Stimulated activated naive CD8-positive, alpha-beta T cell treated with anti-CD3 and anti-CD28 coated beads, Interleukin-15, Interleukin-2, amounts not matched to agents 100 ng/mL and 50 ng/mL, for 24 hours (primary cell): Measurements from ENCODE around the gene CDH23.

ENCODE experiments used
- H3K27ac Mint-ChIP-seq: one replicate; pipeline ENCODE4 v1.8.0; 2021; ENCODE audit warnings: mild to moderate bottlenecking, mixed read lengths
- H3K27me3 Mint-ChIP-seq: one replicate; pipeline ENCODE4 v1.8.0; 2021; ENCODE audit warnings: mixed read lengths
- H3K36me3 Mint-ChIP-seq: one replicate; pipeline ENCODE4 v1.8.0; 2021; ENCODE audit warnings: low read depth, mixed read lengths
- H3K4me1 Mint-ChIP-seq: one replicate; pipeline ENCODE4 v1.8.0; 2021; ENCODE audit warnings: low read depth, mixed read lengths
- H3K4me3 Mint-ChIP-seq: one replicate; pipeline ENCODE4 v1.8.0; 2021; ENCODE audit warnings: mild to moderate bottlenecking, mixed read lengths
- H3K9me3 Mint-ChIP-seq: one replicate; pipeline ENCODE4 v1.8.0; 2021; ENCODE audit warnings: mixed read lengths

CDH23 gene

DNA sequence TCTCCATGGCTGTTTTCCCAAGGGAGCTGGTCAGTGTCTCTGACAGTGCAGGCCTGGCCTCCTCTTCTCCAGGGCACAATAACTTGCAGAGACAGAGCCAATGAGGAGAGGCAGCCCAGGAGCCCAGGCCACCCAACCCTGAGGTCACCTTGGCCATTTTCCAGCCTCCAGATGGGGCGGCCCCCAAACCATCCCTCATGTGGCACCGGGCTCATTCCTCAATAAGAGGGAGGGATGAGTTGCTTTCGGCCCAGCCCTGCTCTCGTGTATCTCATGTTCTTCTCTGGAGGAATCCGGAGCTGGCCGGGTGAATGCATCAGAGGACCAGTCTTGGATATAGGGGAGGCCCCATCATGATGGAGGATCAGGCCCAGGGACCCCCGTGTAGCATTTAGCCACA lies 223.9 kb downstream of the CDH23 start:
- no peaks in the 10 kb centered on the region for H3K36me3 Mint-ChIP-seq

DNA sequence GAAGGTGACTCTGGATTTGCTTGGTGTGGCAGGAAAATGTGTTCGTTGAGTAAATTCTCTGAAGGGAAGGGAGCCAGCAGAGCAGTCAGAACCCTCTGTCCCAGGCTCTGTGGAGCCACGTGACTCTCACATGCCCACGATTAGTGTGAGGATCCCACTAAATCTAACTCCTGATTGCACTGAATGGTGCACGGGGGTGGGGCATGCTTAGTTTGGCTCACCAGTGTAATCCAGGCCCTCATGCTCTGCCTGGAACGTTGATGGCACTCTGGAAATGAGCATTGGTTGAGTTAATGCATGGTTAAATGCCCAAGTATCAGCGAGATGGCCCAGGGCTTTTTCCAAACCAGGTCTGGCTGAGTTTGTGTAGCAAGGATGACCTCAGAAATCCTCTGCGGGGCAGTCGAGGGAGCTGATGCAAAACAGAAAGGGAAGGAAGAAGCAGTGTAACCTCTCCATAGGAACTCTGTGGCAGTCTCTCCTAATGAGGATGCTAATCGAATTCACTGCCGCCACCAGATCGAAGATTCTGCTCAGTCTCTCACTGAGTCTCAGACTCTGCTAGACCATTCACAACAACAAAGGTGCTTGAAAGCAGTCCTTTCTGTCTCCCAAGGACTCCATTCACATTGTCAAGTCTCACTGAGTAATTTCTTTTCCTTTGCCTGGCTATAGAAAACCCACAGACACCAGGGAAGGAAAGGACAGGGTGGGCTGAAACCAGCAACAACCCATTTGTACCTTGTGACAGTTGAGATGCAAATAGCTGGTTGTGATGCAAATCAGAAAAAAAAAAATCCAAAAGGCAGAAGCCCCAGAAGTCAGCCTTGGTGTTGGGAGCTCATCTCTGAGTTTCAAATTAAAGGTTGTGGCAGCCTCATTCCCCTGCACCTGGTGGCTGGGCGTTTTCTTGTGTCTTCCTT lies 224.8 kb downstream of the CDH23 start:
- no peak overlapping the region for H3K4me3 Mint-ChIP-seq
- no peaks in the 10 kb centered on the region for H3K36me3 Mint-ChIP-seq
- no peak overlapping the region for H3K27ac Mint-ChIP-seq
- no peaks in the 10 kb centered on the region for H3K27me3 Mint-ChIP-seq
- peaks cover 3% of the 10 kb centered on the region for H3K4me1 Mint-ChIP-seq
- H3K9me3 Mint-ChIP-seq, result no peaks in the 10 kb centered on the region

More for the DNA sequence above, 223.9 kb downstream of the CDH23 start:
- peaks cover 3% of the 10 kb centered on the region for H3K4me1 Mint-ChIP-seq
- H3K9me3 Mint-ChIP-seq, result no peaks in the 10 kb centered on the region
- no peak overlapping the region for H3K27ac Mint-ChIP-seq
- H3K4me3 Mint-ChIP-seq, result no peak overlapping the region
- H3K27me3 Mint-ChIP-seq, result no peaks in the 10 kb centered on the region

DNA sequence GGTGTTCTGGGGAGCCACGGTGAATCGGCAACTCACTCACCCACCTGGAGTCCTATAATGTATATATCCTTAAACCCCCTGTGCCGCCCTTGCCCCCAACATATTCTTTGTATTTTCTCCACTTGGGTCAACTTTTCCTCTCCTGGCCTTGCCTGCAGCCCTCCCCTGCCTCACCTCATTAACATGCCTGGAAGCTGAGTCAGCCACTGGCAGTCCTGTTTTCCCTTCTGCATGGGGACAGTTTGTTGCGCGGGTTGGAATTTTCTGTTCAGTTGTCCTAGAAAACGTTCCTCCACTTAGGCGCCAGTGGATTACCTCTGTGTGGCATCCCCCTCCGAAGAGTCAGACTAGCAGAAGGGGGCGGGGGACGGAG lies 225.4 kb downstream of the CDH23 start:
- peaks cover 3% of the 10 kb centered on the region for H3K4me1 Mint-ChIP-seq
- H3K27ac Mint-ChIP-seq, result no peak overlapping the region
- no peak overlapping the region for H3K4me3 Mint-ChIP-seq
- no peaks in the 10 kb centered on the region for H3K27me3 Mint-ChIP-seq
- no peaks in the 10 kb centered on the region for H3K9me3 Mint-ChIP-seq
- H3K36me3 Mint-ChIP-seq, result no peaks in the 10 kb centered on the region

DNA sequence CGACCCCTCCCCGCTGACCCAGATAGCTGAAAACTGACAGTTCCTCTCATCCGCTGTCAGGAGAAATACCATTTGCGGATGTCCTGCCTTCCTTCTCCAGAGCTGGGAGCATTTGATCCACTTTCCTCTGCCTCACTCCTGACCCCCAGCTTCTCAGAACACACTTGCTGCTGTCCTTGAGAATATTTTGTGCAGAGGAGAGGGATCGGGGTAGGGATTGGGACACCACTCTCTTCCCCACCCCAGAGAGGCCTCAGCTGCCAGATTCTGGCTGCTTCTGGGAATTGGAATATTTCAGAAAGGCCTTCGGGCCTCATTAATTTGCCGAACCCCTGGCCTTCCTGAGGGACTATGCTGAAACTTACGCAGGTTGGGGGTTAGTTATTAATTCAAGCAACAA lies 225.9 kb downstream of the CDH23 start:
- H3K27me3 Mint-ChIP-seq, result no peaks in the 10 kb centered on the region
- no peak overlapping the region for H3K4me3 Mint-ChIP-seq
- no peaks in the 10 kb centered on the region for H3K9me3 Mint-ChIP-seq
- no peak overlapping the region for H3K27ac Mint-ChIP-seq
- peaks cover 3% of the 10 kb centered on the region for H3K4me1 Mint-ChIP-seq
- no peaks in the 10 kb centered on the region for H3K36me3 Mint-ChIP-seq

DNA sequence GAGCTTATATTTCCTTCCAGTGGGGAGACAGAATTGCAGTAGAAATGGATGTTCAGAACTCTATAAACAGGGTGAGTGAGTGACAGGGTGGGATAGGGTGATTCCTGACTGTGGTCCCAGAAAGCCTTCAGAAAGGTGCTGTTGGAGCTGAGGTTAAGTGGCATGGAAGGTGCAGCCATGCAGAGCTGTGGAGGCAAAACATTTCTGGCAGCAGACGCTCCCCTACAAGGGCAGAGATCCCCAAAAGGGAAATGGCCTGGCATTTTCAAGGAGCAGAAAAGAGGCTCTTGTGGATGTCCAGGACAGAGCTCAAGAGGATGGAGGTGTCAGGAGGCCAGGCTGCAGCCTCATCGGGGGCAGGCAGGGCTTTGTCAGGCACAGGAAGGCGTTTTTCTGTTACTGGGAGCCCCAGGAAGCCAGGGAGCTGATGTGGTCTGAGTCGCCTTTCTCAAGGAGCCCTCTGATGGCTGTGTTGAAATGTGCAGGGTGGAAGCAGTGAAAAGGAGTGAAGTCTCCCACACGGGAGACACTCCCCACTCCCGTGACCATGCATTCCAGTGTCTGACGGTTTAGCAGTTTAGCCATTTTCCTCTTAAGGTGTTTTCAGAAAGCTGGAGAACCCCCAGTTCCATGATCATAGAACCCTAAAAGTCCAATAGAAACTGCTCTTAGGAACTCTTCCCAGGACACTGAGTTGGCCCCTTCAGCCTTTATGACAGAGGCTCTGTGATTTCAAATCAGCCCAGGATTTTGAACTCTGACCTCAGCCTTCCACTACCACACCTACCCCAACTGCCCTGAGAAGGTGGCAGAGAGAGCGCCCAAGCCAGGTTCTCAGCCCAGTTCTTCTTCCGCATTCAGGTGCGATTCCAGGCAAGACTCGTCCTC lies 226.6 kb downstream of the CDH23 start:
- no peaks in the 10 kb centered on the region for H3K9me3 Mint-ChIP-seq
- H3K4me3 Mint-ChIP-seq, result no peak overlapping the region
- H3K4me1 Mint-ChIP-seq, result peaks cover 3% of the 10 kb centered on the region
- H3K36me3 Mint-ChIP-seq, result no peaks in the 10 kb centered on the region
- H3K27me3 Mint-ChIP-seq, result no peaks in the 10 kb centered on the region
- H3K27ac Mint-ChIP-seq, result no peak overlapping the region

DNA sequence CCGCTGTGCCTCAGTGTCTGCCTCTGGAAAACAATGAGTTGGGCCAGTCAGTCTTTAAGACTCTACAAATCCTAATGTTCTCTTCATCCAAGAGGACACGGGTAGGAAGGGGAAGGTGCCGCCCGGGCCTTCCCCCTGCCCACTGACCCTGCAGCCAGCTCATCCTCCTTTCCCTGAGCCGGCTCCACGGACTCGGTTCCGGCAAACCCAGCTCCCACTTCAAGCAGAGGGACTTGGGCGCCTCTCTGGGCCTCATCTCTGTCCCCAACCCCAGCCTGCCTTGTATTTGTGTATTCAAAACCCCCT lies 227.2 kb downstream of the CDH23 start:
- peaks cover 3% of the 10 kb centered on the region for H3K4me1 Mint-ChIP-seq
- H3K27me3 Mint-ChIP-seq, result no peaks in the 10 kb centered on the region
- H3K36me3 Mint-ChIP-seq, result no peaks in the 10 kb centered on the region
- no peaks in the 10 kb centered on the region for H3K9me3 Mint-ChIP-seq
- no peak overlapping the region for H3K4me3 Mint-ChIP-seq
- no peak overlapping the region for H3K27ac Mint-ChIP-seq

DNA sequence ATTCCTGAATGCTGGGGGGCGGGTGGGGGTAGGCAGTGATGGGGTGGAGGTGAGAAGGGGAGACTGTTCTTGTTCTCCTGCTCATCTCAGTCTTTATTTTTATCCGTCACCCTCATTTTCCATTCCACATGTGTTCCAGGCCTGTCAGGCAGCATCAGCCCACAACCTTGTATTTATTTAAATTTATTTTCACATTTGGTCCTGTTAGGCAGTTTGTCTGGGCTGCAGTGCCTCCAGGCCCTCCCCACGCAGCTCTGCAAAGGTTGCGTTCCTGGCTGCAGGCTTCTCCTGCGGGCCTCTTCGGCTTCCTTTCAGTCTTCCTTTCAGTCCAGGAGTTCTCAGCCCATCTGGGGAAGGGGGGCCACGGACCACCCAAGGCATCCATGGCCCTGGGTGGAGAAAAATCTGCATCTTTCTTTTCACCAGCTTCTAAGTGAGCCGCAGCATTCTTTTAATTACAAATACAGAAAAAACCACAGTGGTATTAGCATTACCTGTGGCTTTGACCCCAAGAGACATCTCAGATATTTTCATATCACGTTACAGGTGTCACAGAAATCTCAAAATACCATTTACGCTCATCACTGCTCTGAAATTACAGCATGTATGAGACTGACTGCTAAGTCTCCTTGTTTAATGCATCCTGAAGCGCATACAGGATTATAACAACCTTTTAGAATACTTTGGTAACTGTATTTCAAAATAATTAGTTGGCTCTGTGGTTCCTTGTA lies 228.9 kb downstream of the CDH23 start:
- Mint-ChIP-seq H3K27ac (no peak overlapping the region), H3K4me1 (peaks cover 3% of the 10 kb centered on the region), H3K36me3 (no peaks in the 10 kb centered on the region)

DNA sequence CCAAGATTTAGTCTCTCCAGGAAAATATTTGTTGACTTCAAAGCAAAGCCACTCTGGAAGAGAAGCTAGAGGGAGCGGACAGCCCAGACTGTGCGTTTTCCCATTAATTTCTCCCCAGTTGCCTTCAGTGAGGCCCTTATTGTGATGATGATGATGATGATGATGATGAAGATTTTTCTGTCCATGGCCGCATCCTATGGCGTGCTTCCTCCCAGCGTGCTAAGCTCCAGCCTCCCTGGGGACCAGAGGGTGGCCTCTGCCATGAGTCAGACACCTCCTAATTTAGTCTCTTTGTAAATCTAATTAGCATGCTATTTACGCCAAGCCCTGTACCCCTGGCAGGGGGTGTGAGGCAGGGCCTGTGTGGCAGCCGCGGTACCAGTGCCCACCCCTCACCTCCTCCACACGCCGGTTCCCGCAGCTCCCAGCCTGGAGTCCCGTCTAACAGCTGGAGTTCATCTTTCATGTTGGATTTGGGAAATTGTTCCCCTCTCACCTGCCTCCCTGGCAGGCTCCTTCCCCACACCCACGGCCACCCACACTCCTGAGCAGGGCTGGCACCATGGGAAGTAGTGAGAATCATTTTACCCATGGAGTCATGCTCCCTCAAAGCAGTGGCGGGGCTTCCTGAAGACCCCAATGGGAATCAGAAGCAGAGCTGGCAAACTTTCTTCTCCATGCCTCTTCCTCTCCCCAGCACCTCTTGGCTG lies 230.7 kb downstream of the CDH23 start:
- no peaks in the 10 kb centered on the region for H3K4me1 Mint-ChIP-seq
- H3K4me3 Mint-ChIP-seq, result no peak overlapping the region
- H3K36me3 Mint-ChIP-seq, result no peaks in the 10 kb centered on the region
- H3K9me3 Mint-ChIP-seq, result no peaks in the 10 kb centered on the region
- no peak overlapping the region for H3K27ac Mint-ChIP-seq
- no peaks in the 10 kb centered on the region for H3K27me3 Mint-ChIP-seq

More for the DNA sequence above, 228.9 kb downstream of the CDH23 start:
- Mint-ChIP-seq H3K27me3 (no peaks in the 10 kb centered on the region), H3K4me3 (no peak overlapping the region), H3K9me3 (no peaks in the 10 kb centered on the region)

DNA sequence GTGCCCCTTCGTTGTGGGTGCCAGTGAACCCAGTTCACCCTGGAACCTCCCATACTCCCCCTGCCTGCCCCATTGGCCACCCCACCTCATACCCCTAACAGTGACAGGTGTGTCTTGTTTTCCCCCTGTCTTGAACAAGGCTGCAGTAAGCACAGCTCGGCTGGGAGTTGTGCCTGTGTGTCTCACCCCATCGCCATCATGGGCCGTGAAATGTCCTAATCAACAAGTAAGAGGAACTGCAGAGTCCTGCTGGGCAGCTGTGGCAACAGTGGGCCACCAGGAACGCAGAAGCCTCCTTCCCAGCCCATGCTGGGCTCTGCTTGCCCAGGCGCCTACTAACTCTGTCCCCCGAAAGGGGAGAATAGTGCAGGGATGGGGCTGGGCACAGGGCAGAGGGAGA lies 231.2 kb downstream of the CDH23 start:
- no peaks in the 10 kb centered on the region for H3K27me3 Mint-ChIP-seq
- H3K9me3 Mint-ChIP-seq, result no peaks in the 10 kb centered on the region
- no peaks in the 10 kb centered on the region for H3K4me1 Mint-ChIP-seq
- no peaks in the 10 kb centered on the region for H3K36me3 Mint-ChIP-seq
- no peak overlapping the region for H3K27ac Mint-ChIP-seq
- H3K4me3 Mint-ChIP-seq, result no peak overlapping the region

DNA sequence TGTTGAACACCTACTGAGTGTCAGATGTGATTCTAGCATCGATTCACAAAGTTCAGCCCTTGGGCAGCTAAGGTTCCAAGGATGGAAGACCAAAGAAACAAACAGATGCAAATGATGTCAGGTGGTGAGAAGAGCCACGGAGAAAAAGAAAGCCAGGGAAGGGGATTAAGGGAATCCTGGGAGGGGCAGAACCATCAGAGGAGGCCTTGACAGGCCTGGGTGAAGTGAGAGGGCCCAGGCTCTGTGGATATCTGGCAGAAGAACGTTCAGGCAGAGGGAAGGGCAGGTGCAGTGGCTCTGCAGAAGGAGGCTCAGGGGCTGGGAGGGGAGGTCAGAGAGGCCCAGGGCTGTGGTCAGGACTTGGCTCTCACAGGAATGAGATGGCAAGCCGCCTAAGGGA lies 232.4 kb downstream of the CDH23 start:
- H3K27ac Mint-ChIP-seq, result no peak overlapping the region
- H3K36me3 Mint-ChIP-seq, result no peaks in the 10 kb centered on the region
- no peaks in the 10 kb centered on the region for H3K9me3 Mint-ChIP-seq
- no peaks in the 10 kb centered on the region for H3K4me1 Mint-ChIP-seq
- H3K4me3 Mint-ChIP-seq, result no peak overlapping the region
- no peaks in the 10 kb centered on the region for H3K27me3 Mint-ChIP-seq

DNA sequence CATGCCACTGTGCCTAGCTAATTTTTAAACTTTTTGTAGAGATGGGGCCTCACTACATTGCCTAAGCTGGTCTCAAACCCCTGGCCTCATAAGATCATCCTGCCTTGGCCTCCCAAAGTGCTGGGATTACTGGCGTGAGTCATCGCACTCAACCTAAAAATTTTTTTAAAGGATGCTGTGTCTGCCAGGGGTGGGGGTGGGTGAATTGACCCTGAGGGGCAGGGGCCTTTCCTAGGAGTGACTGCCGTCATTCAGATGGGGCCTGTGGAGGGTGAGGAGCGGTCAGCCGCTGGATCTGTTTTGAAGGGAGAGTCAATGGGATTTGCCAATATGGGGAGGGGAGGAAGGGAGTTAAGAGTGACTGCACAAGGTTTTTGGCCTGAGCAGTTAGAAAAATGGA lies 233.4 kb downstream of the CDH23 start:
- no peaks in the 10 kb centered on the region for H3K9me3 Mint-ChIP-seq
- H3K36me3 Mint-ChIP-seq, result no peaks in the 10 kb centered on the region
- H3K27ac Mint-ChIP-seq, result no peak overlapping the region
- H3K27me3 Mint-ChIP-seq, result no peaks in the 10 kb centered on the region
- H3K4me3 Mint-ChIP-seq, result no peak overlapping the region
- H3K4me1 Mint-ChIP-seq, result no peaks in the 10 kb centered on the region

DNA sequence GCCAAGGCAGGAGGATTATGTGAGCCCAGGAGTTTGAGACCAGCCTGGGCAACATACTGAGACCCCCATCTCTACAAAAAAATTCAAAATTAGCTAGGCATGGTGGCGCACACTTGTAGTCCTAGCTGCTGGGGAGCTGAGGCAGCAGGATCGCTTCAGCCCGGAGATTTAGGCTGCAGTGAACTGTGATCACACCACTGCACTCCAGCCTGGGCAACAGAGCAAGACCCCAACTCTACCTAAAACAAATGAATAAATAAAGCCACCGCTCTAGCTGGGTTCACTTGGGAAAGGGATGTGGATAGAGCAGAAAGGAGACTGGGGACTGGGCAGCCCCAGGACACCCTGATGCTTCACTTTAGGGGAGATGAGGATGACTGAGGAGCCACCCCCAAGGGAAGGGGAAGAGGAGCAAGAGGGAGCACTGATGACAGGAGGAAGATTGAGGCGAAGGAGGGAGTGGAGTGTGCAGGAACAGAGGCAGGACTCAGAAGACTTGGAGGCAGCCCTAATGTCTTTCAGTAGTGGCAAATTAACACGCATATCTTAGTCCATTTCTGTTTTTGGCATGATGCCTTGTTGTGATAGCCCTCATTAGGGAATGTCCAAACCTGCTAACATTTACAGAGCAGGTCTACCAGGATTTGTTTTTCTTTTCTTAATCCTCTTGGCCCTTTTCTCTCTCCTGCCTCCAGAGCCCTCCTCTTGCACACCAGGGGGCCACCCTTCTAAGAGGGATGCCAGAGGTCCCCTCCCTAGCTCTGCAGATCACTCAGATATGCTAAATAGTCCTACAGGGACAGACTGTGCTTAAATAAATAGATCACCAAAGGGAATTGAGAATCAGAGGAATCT lies 234.5 kb downstream of the CDH23 start:
- Mint-ChIP-seq H3K36me3 (no peaks in the 10 kb centered on the region), H3K4me3 (no peak overlapping the region), H3K27me3 (no peaks in the 10 kb centered on the region), H3K27ac (no peak overlapping the region), H3K4me1 (no peaks in the 10 kb centered on the region), H3K9me3 (no peaks in the 10 kb centered on the region)

DNA sequence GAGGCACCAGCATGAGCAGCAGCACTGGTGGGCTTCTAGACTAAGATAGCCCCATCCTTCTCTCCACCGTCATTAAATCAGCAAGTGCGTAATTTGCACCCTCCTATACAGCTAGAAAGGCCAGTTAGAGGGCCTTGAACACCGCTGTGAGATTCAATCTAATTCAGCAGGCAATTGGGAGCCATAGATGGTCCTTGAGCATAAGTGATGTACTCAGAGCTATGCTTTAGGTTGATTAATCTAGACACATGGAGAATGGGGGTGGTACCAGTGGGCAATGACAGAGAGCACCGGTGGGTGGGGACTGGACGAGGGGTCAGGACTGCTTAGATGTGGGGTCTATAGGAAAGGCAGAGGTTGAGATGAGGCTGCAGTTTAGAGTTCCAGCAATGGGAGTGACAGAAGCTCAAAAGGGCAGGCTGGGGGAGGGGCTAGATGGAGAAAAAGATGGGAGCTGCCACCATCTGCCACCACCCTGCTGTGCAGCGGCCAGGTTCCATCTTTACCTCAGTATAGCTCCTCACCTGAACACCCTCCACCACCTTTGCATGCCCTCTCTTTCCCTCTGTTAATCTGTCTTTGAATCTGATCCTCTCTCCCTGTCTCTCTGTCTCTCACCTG lies 235.6 kb downstream of the CDH23 start:
- no peaks in the 10 kb centered on the region for H3K27me3 Mint-ChIP-seq
- no peak overlapping the region for H3K27ac Mint-ChIP-seq
- no peaks in the 10 kb centered on the region for H3K9me3 Mint-ChIP-seq
- H3K4me1 Mint-ChIP-seq, result no peaks in the 10 kb centered on the region
- no peaks in the 10 kb centered on the region for H3K36me3 Mint-ChIP-seq
- H3K4me3 Mint-ChIP-seq, result no peak overlapping the region
